Amygdala (tissue), 56 donors: Measurements from ENCODE around the gene RBFOX1.

ENCODE experiments used
- DNase-seq, 56 donors: peaks; one replicate each; lab custom pipeline; 2025; lab: John Stamatoyannopoulos, UW

The RBFOX1 gene

DNA sequence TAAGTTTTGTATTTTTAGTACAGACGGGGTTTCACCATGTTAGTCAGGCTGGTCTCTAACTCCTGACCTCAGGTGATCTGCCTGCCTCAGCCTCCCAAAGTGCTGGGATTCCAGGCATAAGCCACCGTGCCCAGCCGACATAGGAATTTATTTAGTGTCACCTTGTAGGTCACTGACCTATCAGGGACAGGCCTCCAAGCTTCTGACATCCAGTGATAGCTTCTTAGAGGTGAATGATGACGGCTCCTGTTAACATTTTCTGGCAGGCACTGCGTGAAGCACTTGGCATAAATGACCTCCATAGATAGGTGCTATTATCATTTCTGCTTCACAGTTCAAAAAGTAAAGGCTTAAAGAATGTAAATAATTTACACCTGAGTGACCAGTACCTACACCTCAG lies 71.6 kb downstream of the RBFOX1 start:
- no peak for DNase-seq

GRCh38 chr16:7405166-7405565 lies 72.5 kb downstream of the RBFOX1 start:
- peak in 37 of 56 donors; percentile 2 to 65 (median 19) for DNase-seq

DNA sequence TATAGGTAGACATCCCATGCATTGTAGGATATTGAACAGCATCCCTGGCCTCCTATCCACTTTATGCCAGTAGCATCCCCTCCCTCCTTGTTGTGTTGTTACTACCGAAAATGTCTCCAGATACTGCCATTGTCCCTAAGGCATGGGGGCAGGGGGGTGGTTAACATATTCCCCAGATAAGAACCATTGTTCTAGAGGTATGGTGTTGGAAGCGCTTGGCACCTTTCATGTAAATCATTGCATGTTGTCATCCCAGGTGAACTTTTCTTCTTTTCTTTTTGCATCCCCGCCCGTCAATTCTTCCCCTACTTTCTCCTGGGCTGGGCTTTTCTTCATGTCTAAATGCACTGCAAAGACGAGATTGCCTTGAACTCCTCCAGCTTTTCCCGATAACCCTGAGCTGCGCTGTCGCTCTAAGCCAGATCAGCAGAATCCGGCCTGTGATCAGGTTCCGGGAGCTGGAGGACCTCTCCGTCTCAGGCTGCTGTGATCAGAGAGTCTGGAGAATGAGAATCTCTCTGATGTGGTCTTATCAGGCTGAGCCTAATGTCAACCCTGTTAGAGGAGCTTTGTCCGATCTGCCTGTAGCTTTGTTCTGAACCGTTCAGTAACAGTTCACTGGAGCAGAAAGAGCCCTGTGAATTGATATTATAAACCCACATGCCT lies 76.2 kb downstream of the RBFOX1 start:
- no peak for DNase-seq

DNA sequence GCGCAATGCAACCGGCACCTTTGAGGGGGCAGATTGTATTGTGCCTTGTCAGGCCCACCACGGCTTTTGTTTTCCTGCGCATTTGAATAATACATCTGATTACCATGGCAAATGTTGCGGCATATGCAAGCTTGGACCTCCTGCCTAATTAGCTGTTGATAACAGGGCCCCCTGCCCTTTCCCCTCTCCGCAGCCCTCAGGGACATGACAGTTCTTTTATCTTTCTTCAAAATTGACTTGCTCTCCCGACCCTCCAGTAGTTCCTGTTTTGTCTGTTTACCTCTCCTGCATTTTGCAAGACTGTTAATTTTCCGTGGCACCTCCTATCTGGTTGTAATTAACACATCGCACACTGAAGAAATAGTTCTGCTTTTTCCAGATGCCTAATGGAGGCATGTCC lies 86.8 kb downstream of the RBFOX1 start:
- DNase-seq: no peak

DNA sequence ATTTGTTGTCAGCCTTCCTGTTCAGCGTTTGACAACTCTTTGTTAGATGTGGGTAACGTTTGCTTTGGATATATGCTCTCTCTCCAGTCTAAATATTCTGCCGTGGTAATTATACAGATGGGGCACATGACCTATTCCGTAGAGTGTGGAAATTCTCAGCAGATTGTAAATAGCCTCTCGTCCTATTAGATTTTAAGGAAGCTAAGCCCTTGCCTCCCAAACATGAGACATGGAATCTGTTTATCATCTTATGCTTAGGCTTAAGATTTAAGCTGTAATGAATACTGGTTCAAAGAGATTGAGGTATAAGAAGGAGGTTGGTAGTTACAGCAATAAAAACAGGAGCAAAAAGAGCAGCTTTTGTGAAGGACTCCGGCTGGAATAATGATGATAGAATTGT lies 87.4 kb downstream of the RBFOX1 start:
- no peak for DNase-seq

GRCh38 chr16:7420843-7421242 lies 88.2 kb downstream of the RBFOX1 start:
- DNase-seq: no peak

- DNase-seq: no peak
Measured at GRCh38 chr16:7421578-7421977, 88.9 kb downstream of the RBFOX1 start.

DNA sequence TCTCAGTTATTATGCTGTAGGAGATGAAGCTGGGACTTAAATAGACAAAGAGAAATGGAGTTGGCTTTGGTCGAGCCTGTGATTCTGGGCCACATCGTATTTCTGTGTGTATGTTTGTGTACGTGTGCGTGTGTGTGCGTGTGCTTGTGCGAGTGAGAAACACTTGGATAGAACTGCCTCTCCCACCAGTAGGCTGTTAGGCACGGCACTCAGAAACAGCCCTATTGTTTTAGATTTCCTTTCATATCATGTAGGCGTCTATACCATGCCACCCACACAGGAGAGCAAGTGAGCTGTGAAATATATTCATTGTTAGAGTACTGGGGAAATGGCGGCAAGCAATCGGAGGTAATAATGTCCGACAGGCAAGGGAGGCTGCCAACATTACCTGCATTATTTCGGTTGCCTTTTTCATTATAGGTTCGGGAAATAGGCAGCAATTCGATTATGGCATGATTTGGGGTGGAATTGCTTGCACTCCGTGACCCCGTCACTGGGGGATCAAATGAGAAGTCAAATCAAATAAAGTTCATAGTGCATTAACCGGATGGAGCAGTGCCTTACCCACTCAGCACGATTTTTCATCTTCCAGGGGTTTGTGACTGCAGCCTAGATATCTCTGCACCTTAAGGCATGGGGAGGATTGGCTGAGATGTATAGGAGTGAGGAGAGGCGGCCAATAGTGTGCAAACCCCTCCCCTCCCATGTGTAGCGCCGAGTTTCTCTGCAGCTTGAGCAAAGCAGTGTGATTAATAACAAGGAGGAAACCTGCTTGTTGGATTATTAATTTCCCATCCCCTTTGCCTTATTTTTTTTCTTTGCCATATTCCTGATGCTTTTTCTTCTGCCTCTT lies 89.6 kb downstream of the RBFOX1 start:
- DNase-seq: no peak

GRCh38 chr16:7423434-7424044 lies 90.9 kb downstream of the RBFOX1 start:
- peak in 1 of 56 donors; percentile 2 for DNase-seq

DNA sequence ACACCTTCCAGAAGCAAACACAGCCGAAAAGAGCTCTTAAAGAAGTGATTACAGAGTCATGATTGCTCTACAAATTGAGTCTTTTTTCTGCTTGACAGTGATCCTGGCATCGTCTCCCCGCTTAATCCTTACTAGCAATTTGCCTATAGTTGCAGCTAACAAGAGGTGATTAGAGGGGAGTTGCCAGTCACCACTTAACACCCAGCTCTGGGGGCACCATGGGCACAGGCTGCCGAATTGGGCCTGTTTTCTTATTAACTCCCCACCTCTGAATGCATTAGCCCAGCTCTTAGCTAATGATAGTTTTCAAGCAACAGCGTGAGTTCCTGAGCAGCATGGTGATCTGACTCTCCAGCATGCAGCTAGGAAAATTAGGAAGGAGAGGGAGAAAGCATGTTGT lies 93.5 kb downstream of the RBFOX1 start:
- DNase-seq: no peak

DNA sequence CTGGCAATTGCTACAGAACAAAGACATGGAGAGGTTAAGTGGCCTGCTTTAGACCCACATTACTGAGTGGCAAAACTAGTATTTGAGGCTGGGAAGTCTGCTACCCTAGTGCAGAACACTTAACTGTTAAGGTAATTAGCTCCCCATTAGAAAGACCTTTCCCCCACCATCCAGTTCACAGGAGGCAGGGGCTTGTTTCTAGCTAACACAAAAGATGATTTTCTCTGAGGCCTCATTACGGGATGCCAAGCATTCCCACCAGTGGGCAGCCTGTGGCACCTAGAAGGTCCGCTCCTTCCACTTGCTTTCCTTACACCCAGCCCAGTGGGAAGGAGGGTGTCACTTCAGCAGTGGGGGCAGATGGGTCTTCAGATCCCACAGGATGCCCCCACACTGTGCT lies 99.1 kb downstream of the RBFOX1 start:
- DNase-seq: no peak

GRCh38 chr16:7436306-7436705 lies 103.7 kb downstream of the RBFOX1 start:
- DNase-seq: no peak

DNA sequence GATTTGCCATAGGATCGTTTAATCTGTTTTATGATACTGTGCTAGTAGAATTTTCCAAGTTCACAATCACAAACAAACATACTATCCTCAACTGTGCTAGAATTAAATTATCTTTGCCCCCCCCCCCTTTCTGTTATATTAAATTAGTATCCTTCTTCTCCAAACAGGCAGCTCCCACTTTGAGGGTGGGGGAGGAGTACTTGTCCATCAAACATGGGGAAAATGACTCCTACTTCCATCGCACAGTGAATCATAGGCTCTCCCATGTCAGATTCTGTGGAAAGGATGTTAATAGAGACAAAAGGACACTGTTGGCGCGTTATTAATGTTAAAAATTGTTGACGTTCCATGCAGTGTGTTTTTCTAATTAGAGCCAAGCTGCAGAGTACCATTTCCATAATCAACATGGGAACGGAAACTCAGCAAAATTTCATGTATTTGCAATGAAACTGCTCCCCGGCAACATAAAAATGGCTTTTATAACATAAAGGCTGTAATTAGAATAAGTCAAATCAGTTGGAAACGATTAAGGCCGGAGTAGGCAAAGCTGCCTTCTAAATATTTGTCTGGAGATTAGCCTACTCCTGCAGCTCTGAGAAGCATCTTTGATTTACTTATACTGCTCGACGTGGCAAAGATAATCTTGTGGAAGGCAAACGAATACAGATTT lies 104.6 kb downstream of the RBFOX1 start:
- no peak for DNase-seq

GRCh38 chr16:7437843-7438242 lies 105.2 kb downstream of the RBFOX1 start:
- no peak for DNase-seq

DNA sequence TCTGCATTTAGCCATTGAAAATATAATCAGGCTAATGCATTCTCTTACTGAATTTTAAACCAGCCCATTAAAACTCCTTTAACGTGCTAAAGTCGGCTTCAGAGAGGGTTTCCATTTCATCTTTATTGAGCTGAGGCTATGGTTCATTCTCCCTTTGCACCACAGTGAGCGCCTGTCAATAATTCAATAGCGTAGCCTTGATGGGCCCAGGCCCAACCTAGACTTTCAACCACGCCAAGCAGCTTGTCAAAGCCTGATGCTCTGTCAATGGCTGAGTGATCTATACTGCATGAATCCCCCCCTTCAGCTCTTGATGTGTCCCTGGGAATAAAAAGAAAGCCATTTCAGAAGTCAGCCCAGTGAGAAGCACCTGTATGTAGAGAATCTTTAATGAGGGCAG lies 106.0 kb downstream of the RBFOX1 start:
- no peak for DNase-seq

GRCh38 chr16:7439518-7439917 lies 106.9 kb downstream of the RBFOX1 start:
- DNase-seq: no peak

DNA sequence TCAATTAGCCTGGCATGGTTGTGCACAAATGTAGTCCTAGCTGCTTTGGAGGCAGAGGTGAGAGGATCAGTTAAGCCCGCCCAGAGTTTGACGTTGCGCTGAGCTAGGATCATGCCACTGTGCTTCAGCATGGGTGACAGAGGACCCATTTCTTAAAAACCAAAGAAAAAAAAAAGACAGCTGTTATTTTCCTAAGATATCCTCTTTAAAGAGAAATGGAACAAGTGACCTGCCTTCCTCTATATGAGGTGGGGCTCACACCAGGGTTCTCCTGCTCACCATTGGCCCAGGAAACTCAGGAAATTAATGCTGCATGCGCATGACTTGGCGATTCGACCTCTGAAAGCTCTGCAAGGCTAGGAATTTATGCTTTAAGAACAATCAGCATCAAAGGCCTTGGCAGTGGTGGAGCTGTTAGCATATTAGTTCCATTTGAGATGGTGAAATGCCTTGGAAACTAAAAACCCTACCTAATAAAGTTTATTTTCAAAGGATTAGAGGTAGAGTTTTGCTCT lies 108.3 kb downstream of the RBFOX1 start:
- DNase-seq: no peak

- no peak for DNase-seq
Measured at GRCh38 chr16:7442050-7442449, 109.4 kb downstream of the RBFOX1 start.

DNA sequence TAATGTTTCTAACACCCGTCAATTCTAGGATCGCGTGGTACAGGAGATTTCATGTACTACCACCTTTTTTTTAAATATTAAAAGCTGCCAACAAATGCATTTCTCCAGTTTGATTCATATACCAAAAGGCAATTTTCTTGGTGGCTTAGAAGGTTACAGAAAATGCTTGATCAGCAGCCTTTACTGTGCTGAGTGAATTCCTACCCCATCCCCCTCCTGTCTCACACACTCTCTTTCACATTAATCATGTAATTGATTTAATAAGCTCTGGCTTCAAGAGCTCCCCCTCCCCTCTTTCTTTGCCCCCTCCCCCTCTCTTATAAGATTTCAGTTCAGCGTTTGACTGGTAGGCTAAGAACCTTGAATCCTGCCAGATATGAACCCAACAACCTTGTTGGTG lies 110.5 kb downstream of the RBFOX1 start:
- no peak for DNase-seq

GRCh38 chr16:7443648-7444365 lies 111.2 kb downstream of the RBFOX1 start:
- DNase-seq: no peak
